GM12878 (cell line): ENCODE measurements around the gene ARHGAP22. TPM values are rescaled to one million over a fixed set of nuclear protein-coding genes. Genes with fewer than 3 reads are reported as not detected.

ENCODE experiments used
- ATAC-seq: fragments of 200-7000 bp; cut with Tn5 transposase; 3 replicates; pipeline ENCODE4 v1.9.1; 2020; ENCODE audit warnings: mild to moderate bottlenecking, moderate library complexity
- BruUV-seq: library from RNA; stranded (reverse); fragments of 400-500 nt; replicated peaks from 2 replicates; lab custom pipeline; 2021; lab: Mats Ljungman, UMichigan
- CTCF ChIA-PET: fragments of 300-600 bp; sonication (Branson Sonifier 250); formaldehyde crosslinking; extraction: SDS; loops from one replicate; lab custom pipeline; 2021; ENCODE audit warnings: inconsistent platforms; lab: Yijun Ruan, JAX
- POLR2A ChIA-PET: fragments of 350-600 bp; formaldehyde crosslinking; extraction: SDS; loops from one replicate; lab custom pipeline; 2021; ENCODE audit warnings: inconsistent platforms; lab: Charles Lee
- RAD21 ChIA-PET: fragments of 300-600 bp; sonication (Branson Sonifier 250); formaldehyde crosslinking; loops from one replicate; lab custom pipeline; 2023; ENCODE audit warnings: antibody characterized with exemption; ENCODE audit not compliant: unreplicated experiment; lab: Charles Lee
- SMC1A ChIA-PET: fragments of 300-600 bp; sonication (Branson Sonifier 250); formaldehyde crosslinking; loops from one replicate; lab custom pipeline; 2023; ENCODE audit not compliant: unreplicated experiment, uncharacterized antibody; lab: Charles Lee
- DNase-seq: peaks from one replicate; pipeline ENCODE4 v3.0.0-alpha.2; 2011; ENCODE audit warnings: low read depth, low spot score
- FAIRE-seq: peaks from 3 replicates; lab custom pipeline; 2011; peaks lifted over from hg19 to GRCh38; lab: Jason Lieb, UNC
- H2AFZ ChIP-seq: 2 replicates; pipeline ENCODE4 v1.6.0; 2011; ENCODE audit warnings: low read depth, low read length, control low read depth; ENCODE audit not compliant: control insufficient read depth
- H3K27ac ChIP-seq: 2 replicates; pipeline ENCODE4 v1.5.1; 2011; ENCODE audit warnings: control low read depth; ENCODE audit not compliant: control insufficient read depth, insufficient read depth
- H3K27me3 ChIP-seq, 2 experiments: replicated peaks in 1 of 2; 2 replicates each; pipeline versions ENCODE4 v1.6.0 to v1.6.1; 2011; ENCODE audit warnings: low read length in 1 of 2; ENCODE audit not compliant: control insufficient read depth in 2 of 2, insufficient read depth in 2 of 2
- H3K36me3 ChIP-seq, 2 experiments: 2 replicates each; pipeline ENCODE4 v1.5.1; 2011; ENCODE audit warnings: low read length in 1 of 2; ENCODE audit not compliant: control insufficient read depth in 2 of 2, insufficient read depth in 2 of 2
- H3K4me1 ChIP-seq: 2 replicates; pipeline ENCODE4 v1.6.1; 2011; ENCODE audit warnings: mild to moderate bottlenecking, low read length, moderate library complexity, mixed read lengths; ENCODE audit not compliant: control insufficient read depth, insufficient read depth
- H3K4me2 ChIP-seq: 2 replicates; pipeline ENCODE4 v1.6.0; 2011; ENCODE audit warnings: control low read depth; ENCODE audit not compliant: control insufficient read depth, insufficient read depth
- H3K4me3 ChIP-seq: fragments of 200-600 bp; sonication (generic); 2 replicates; pipeline ENCODE4 v1.5.1; 2016
- H3K79me2 ChIP-seq: 2 replicates; pipeline ENCODE4 v1.6.0; 2011; ENCODE audit warnings: low read length; ENCODE audit not compliant: control insufficient read depth, insufficient read depth
- H3K9ac ChIP-seq: 2 replicates; pipeline ENCODE4 v1.8.0; 2011; ENCODE audit warnings: low read length, control low read depth, mixed read lengths; ENCODE audit not compliant: control insufficient read depth, insufficient read depth
- H3K9me3 ChIP-seq: replicated peaks from 3 replicates; pipeline ENCODE4 v1.5.1; 2011; ENCODE audit warnings: mild to moderate bottlenecking, low read length; ENCODE audit not compliant: control insufficient read depth, insufficient read depth
- H4K20me1 ChIP-seq: 2 replicates; pipeline ENCODE4 v1.6.0; 2011; ENCODE audit not compliant: control insufficient read depth, insufficient read depth
- ATF7 ChIP-seq: fragments of 450-650 bp; IDR thresholded peaks from 2 replicates; pipeline ENCODE4 v1.6.1; 2016; ENCODE audit warnings: low read depth, mild to moderate bottlenecking
- E4F1 ChIP-seq: fragments of 450-650 bp; IDR thresholded peaks from 2 replicates; pipeline ENCODE4 v1.6.1; 2018; ENCODE audit warnings: borderline replicate concordance, mild to moderate bottlenecking; ENCODE audit not compliant: partially characterized antibody
- EGR1 ChIP-seq, 2 experiments: IDR thresholded peaks; 1 replicate in 1 of 2; 2 replicates in 1 of 2; pipeline ENCODE4 v1.6.1; 2011 to 2012; ENCODE audit warnings: low read depth in 2 of 2, low read length in 2 of 2, borderline replicate concordance in 1 of 2, mild to moderate bottlenecking in 1 of 2, moderate library complexity in 1 of 2
- JUND ChIP-seq: IDR thresholded peaks from 2 replicates; pipeline ENCODE4 v1.6.1; 2012; ENCODE audit warnings: low read depth, mild to moderate bottlenecking, low read length, improper control_type of control experiment, moderate library complexity
- KLF5 ChIP-seq: fragments of 450-650 bp; IDR thresholded peaks from 2 replicates; pipeline ENCODE4 v1.6.1; 2014; ENCODE audit warnings: mild to moderate bottlenecking; ENCODE audit not compliant: partially characterized antibody
- NFYA ChIP-seq: IDR thresholded peaks from 2 replicates; pipeline ENCODE4 v1.6.1; 2011; ENCODE audit warnings: low read depth, mild to moderate bottlenecking, low read length, improper control_type of control experiment, borderline replicate concordance
- NR2F1 ChIP-seq: fragments of 450-650 bp; conservative IDR thresholded peaks from 2 replicates; pipeline ENCODE4 v1.6.1; 2017; ENCODE audit warnings: mild to moderate bottlenecking
- PBX3 ChIP-seq: IDR thresholded peaks from 2 replicates; pipeline ENCODE4 v1.6.1; 2011; ENCODE audit warnings: mild to moderate bottlenecking, low read depth, low read length, moderate library complexity; ENCODE audit not compliant: insufficient replicate concordance
- RB1 ChIP-seq: fragments of 450-650 bp; formaldehyde crosslinking; IDR thresholded peaks from 2 replicates; pipeline ENCODE4 v1.6.1; 2017; ENCODE audit warnings: mild to moderate bottlenecking, borderline replicate concordance
- REST ChIP-seq: IDR thresholded peaks from 2 replicates; pipeline ENCODE4 v1.6.1; 2012; ENCODE audit warnings: mild to moderate bottlenecking, low read depth, low read length
- RUNX3 ChIP-seq: IDR thresholded peaks from 2 replicates; pipeline ENCODE4 v1.6.1; 2012; ENCODE audit warnings: low read length, inconsistent platforms
- SKIL ChIP-seq: fragments of 450-650 bp; IDR thresholded peaks from 2 replicates; pipeline ENCODE4 v1.6.1; 2017; ENCODE audit warnings: mild to moderate bottlenecking, low read depth, inconsistent platforms; ENCODE audit not compliant: poor library complexity, severe bottlenecking
- STAT3 ChIP-seq: IDR thresholded peaks from 2 replicates; pipeline ENCODE4 v1.6.1; 2011; ENCODE audit warnings: low read depth, low read length, improper control_type of control experiment
- TAF1 ChIP-seq: IDR thresholded peaks from 2 replicates; pipeline ENCODE4 v1.6.1; 2011; ENCODE audit warnings: mild to moderate bottlenecking, low read depth, low read length, borderline replicate concordance
- YY1 ChIP-seq: IDR thresholded peaks from 2 replicates; pipeline ENCODE4 v1.6.1; 2011; ENCODE audit warnings: low read depth, mild to moderate bottlenecking, low read length
- WGBS: methylation state at CpG from one replicate; pipeline ENCODE4 v1.1.6; 2016; ENCODE audit warnings: low lambda C conversion rate; ENCODE audit not compliant: insufficient replicate concordance, insufficient coverage; ENCODE audit errors: missing lambda C conversion rate; 5-methylcytosine and 5-hydroxymethylcytosine counted together
- in situ Hi-C: fragments of 300-500 bp; cut with MboI; formaldehyde crosslinking; loops from 9 replicates; pipeline ENCODE4 v1.14.3; 2018; ENCODE audit warnings: mixed read lengths
- intact Hi-C: fragments of 100-400 bp; cut with micrococcal nuclease; formaldehyde crosslinking; loops from one replicate; pipeline ENCODE4 v1.14.2; 2022; ENCODE audit not compliant: unreplicated experiment
- polyA plus RNA-seq, 11 experiments: library from polyadenylated mRNA; depleted of rRNA in 4 of 11; unstranded in 6 of 11; stranded (reverse) in 5 of 11; fragments of >200 nt; fragmentation: Nextera tagmentation in 4 of 11; fragmentation: Illumina TruSeq in 1 of 11; extraction: Ambion mirVana in 4 of 11; extraction: Trizol in 1 of 11; gene quantifications; 1 replicate in 1 of 11; 2 replicates in 10 of 11; pipeline versions ENCODE4 v1.2.1 to v1.2.3, GENCODE V29; 2011 to 2016; ENCODE audit warnings: inconsistent platforms in 2 of 11, missing spikeins in 2 of 11, low read depth in 1 of 11
- total RNA-seq, 4 experiments: library from RNA; depleted of rRNA in 3 of 4; stranded (reverse); fragments of >200 nt in 3 of 4; fragmentation: Illumina TruSeq in 1 of 4; extraction: Trizol in 1 of 4; gene quantifications; 2 replicates each; pipeline versions ENCODE4 v1.2.1 to v1.2.3, GENCODE V29; 2013 to 2021

The ARHGAP22 gene
- total and polyA plus RNA-seq, 10 of the 15 experiments (the other 5 are each of a cell fraction or from before 2014, with no cell fraction given) = 0.07 to 0.61 (median 0.18) TPM; not detected in 5

- ChIA-PET POLR2A (no interaction called here), CTCF (interaction anchor here (0.9 to 17.1 kb wide), 3 partner anchors 11 to 40 kb away, joined by 3 to 664 read pairs (median 175); no protein-coding TSS in a partner anchor), SMC1A (interaction anchor here (3.2 to 8.6 kb wide), 4 partner anchors 13 to 40 kb away, joined by 8 to 298 read pairs (median 125); no protein-coding TSS in a partner anchor), RAD21 (interaction anchor here (1.4 to 12.6 kb wide), 3 partner anchors 12 to 41 kb away, joined by 4 to 383 read pairs (median 28); no protein-coding TSS in a partner anchor)
- FAIRE-seq (no peak), DNase-seq (no peak), ATAC-seq (no peak)
- Histone ChIP-seq H3K27ac (no peak overlapping the region), H3K9ac (no peak overlapping the region), H3K79me2 (no peaks in the 10 kb centered on the region; the same call in 1 of the 2 replicates), H3K9me3 (peaks cover 1% of the 10 kb centered on the region; the same call in 1 of the 3 replicates), H3K4me3 (no peak overlapping the region), H4K20me1 (no peaks in the 10 kb centered on the region), H3K4me1 (peaks cover 15% of the 10 kb centered on the region), H2AFZ (no peak overlapping the region), H3K27me3 (no peaks in the 10 kb centered on the region), H3K36me3 (no peaks in the 10 kb centered on the region), H3K4me2 (no peak overlapping the region)
- BruUV-seq = no TSS peak
- 100% methylated on average over 2 of the region's 2 CpGs for WGBS
- intact Hi-C loops = no loop called here
- in situ Hi-C loops = no loop called here
- TF ChIP-seq RUNX3 (no peak), YY1 (no peak), SKIL (no peak), JUND (no peak), NR2F1 (no peak), E4F1 (no peak), STAT3 (no peak), TAF1 (no peak), EGR1 (IDR thresholded peaks at IDR 0.05; ENCODE audit: borderline replicate concordance in 1 of 2, low read depth in 2 of 2, low read length in 2 of 2) (no peak), PBX3 (no peak), NFYA (no peak), ATF7 (no peak), KLF5 (no peak), RB1 (no peak), REST (no peak)
Measured at GRCh38 chr10:48613016-48613415, 8.1 kb upstream of the ARHGAP22 start.
